Progenitor cell of endocrine pancreas (in vitro differentiated cells): ENCODE results near the gene DCBLD2. TPM values are rescaled to one million over a fixed set of nuclear protein-coding genes. Genes with fewer than 3 reads are reported as not detected.

Source experiments
- DNase-seq: peaks from one replicate; pipeline ENCODE4 v3.0.0; 2021; ENCODE audit warnings: low spot score; ENCODE audit not compliant: unreplicated experiment
- H3K27ac Mint-ChIP-seq: 2 replicates; pipeline ENCODE4 v1.8.0; 2021; ENCODE audit warnings: mild to moderate bottlenecking, moderate library complexity, mixed read lengths
- H3K27me3 Mint-ChIP-seq: 2 replicates; pipeline ENCODE4 v1.8.0; 2021; ENCODE audit warnings: mixed read lengths
- H3K36me3 Mint-ChIP-seq: 2 replicates; pipeline ENCODE4 v1.8.0; 2022; ENCODE audit warnings: mixed read lengths; ENCODE audit not compliant: insufficient read depth
- H3K4me1 Mint-ChIP-seq: 2 replicates; pipeline ENCODE4 v1.8.0; 2021; ENCODE audit warnings: low read depth, mixed read lengths
- H3K4me3 Mint-ChIP-seq: 2 replicates; pipeline ENCODE4 v1.8.0; 2021; ENCODE audit warnings: low read depth, mild to moderate bottlenecking, moderate library complexity, mixed read lengths
- H3K9me3 Mint-ChIP-seq: 2 replicates; pipeline ENCODE4 v1.8.0; 2021; ENCODE audit warnings: low read depth, mixed read lengths
- CTCF ChIP-seq: fragments of 200-600 bp; sonication (generic); IDR thresholded peaks from one replicate; pipeline ENCODE4 v1.5.0; 2021; ENCODE audit warnings: antibody characterized with exemption, mild to moderate bottlenecking; ENCODE audit not compliant: unreplicated experiment
- total RNA-seq: library from RNA; stranded (reverse); gene quantifications from 2 replicates; pipeline ENCODE4 v1.2.1, GENCODE V29; 2021

Gene DCBLD2
- total RNA-seq, 1 donor from 2014 or later = 85.5 TPM

GRCh38 chr3:98779541-98780335, 121.8 kb downstream of the DCBLD2 start:
- peaks cover 18% of the 10 kb centered on the region for H3K36me3 Mint-ChIP-seq
- H3K9me3 Mint-ChIP-seq = no peaks in the 10 kb centered on the region
- no peak for TF ChIP-seq CTCF
- H3K4me1 Mint-ChIP-seq = peaks cover 53% of the 10 kb centered on the region
- no peak overlapping the region for H3K4me3 Mint-ChIP-seq
- H3K27ac Mint-ChIP-seq = no peak overlapping the region
- H3K27me3 Mint-ChIP-seq = no peaks in the 10 kb centered on the region
- no peak for DNase-seq

- Mint-ChIP-seq H3K27ac (peak overlapping the region; percentile 93), H3K36me3 (peaks cover 20% of the 10 kb centered on the region), H3K27me3 (no peaks in the 10 kb centered on the region), H3K4me3 (no peak overlapping the region), H3K9me3 (no peaks in the 10 kb centered on the region), H3K4me1 (peaks cover 53% of the 10 kb centered on the region)
- no peak for DNase-seq
- TF ChIP-seq CTCF = no peak
Observed at GRCh38 chr3:98778852-98779413, 122.6 kb downstream of the DCBLD2 start.

GRCh38 chr3:98778383-98778782, 123.1 kb downstream of the DCBLD2 start:
- Mint-ChIP-seq H3K36me3 (peaks cover 18% of the 10 kb centered on the region), H3K27ac (peak overlapping the region; percentile 93), H3K4me1 (peaks cover 52% of the 10 kb centered on the region), H3K9me3 (no peaks in the 10 kb centered on the region), H3K4me3 (no peak overlapping the region), H3K27me3 (no peaks in the 10 kb centered on the region)
- no peak for DNase-seq
- no peak for TF ChIP-seq CTCF

- H3K4me1 Mint-ChIP-seq = peaks cover 48% of the 10 kb centered on the region
- H3K36me3 Mint-ChIP-seq = peaks cover 15% of the 10 kb centered on the region
- no peak for DNase-seq
- TF ChIP-seq CTCF = no peak
- H3K27me3 Mint-ChIP-seq = no peaks in the 10 kb centered on the region
- H3K4me3 Mint-ChIP-seq = no peak overlapping the region
- H3K9me3 Mint-ChIP-seq = no peaks in the 10 kb centered on the region
- peak overlapping the region; percentile 93 for H3K27ac Mint-ChIP-seq
Observed at GRCh38 chr3:98777801-98778220, 123.7 kb downstream of the DCBLD2 start.

- TF ChIP-seq CTCF = no peak
- H3K36me3 Mint-ChIP-seq = peaks cover 13% of the 10 kb centered on the region
- H3K4me3 Mint-ChIP-seq = no peak overlapping the region
- H3K27ac Mint-ChIP-seq = peak overlapping the region; percentile 93
- no peaks in the 10 kb centered on the region for H3K9me3 Mint-ChIP-seq
- H3K4me1 Mint-ChIP-seq = peaks cover 48% of the 10 kb centered on the region
- no peak for DNase-seq
- H3K27me3 Mint-ChIP-seq = no peaks in the 10 kb centered on the region
Observed at GRCh38 chr3:98777286-98777685, 124.2 kb downstream of the DCBLD2 start.
